IPS-15b (cell line): Measurements from ENCODE around the gene PRPSAP1.
"Not testable (repeated sequence)": the region's sequence is repeated elsewhere in the genome, so short reads cannot be mapped to it uniquely, and the experiment has no call there.

Experiments used
- H3K27me3 ChIP-seq: one replicate; pipeline ENCODE4 v1.6.1; 2013; ENCODE audit warnings: low read length; ENCODE audit not compliant: control insufficient read depth, insufficient read depth
- H3K36me3 ChIP-seq: one replicate; pipeline ENCODE4 v1.6.1; 2013; ENCODE audit warnings: low read length; ENCODE audit not compliant: control insufficient read depth, insufficient read depth
- H3K4me1 ChIP-seq: one replicate; pipeline ENCODE4 v1.6.1; 2013; ENCODE audit warnings: mild to moderate bottlenecking, low read length; ENCODE audit not compliant: control insufficient read depth, insufficient read depth
- H3K4me3 ChIP-seq: one replicate; pipeline ENCODE4 v1.5.1; 2013; ENCODE audit warnings: low read depth, low read length
- H3K9ac ChIP-seq: one replicate; pipeline ENCODE4 v1.6.1; 2013; ENCODE audit warnings: low read depth, mild to moderate bottlenecking, low read length
- H3K9me3 ChIP-seq: one replicate; pipeline ENCODE4 v1.6.1; 2013; ENCODE audit warnings: mild to moderate bottlenecking, low read length; ENCODE audit not compliant: control insufficient read depth, insufficient read depth

The PRPSAP1 gene

GRCh38 chr17:76329664-76330063 lies 24.1 kb downstream of the PRPSAP1 start:
- peaks cover 8% of the 10 kb centered on the region for H3K36me3 ChIP-seq
- no peak overlapping the region for H3K9ac ChIP-seq
- no peaks in the 10 kb centered on the region for H3K9me3 ChIP-seq

GRCh38 chr17:76327696-76328095 lies 26.0 kb downstream of the PRPSAP1 start:
- no peaks in the 10 kb centered on the region for H3K9me3 ChIP-seq
- no peaks in the 10 kb centered on the region for H3K4me1 ChIP-seq
- no peaks in the 10 kb centered on the region for H3K27me3 ChIP-seq
- H3K36me3 ChIP-seq, result peaks cover 8% of the 10 kb centered on the region
- H3K9ac ChIP-seq, result no peak overlapping the region
- H3K4me3 ChIP-seq, result no peak overlapping the region

More at GRCh38 chr17:76329664-76330063, 24.1 kb downstream of the PRPSAP1 start:
- no peak overlapping the region for H3K4me3 ChIP-seq
- no peaks in the 10 kb centered on the region for H3K4me1 ChIP-seq
- no peaks in the 10 kb centered on the region for H3K27me3 ChIP-seq

GRCh38 chr17:76326306-76326705 lies 27.4 kb downstream of the PRPSAP1 start:
- Histone ChIP-seq H3K9me3 (no peaks in the 10 kb centered on the region), H3K4me1 (no peaks in the 10 kb centered on the region), H3K27me3 (no peaks in the 10 kb centered on the region), H3K9ac (no peak overlapping the region), H3K36me3 (peaks cover 8% of the 10 kb centered on the region), H3K4me3 (no peak overlapping the region)

- Histone ChIP-seq H3K9me3 (no peaks in the 10 kb centered on the region), H3K9ac (no peak overlapping the region), H3K4me3 (no peak overlapping the region), H3K27me3 (no peaks in the 10 kb centered on the region), H3K36me3 (peaks cover 1% of the 10 kb centered on the region), H3K4me1 (no peaks in the 10 kb centered on the region)
Observed at GRCh38 chr17:76318586-76318985, 35.1 kb downstream of the PRPSAP1 start.

GRCh38 chr17:76317535-76317934 lies 36.2 kb downstream of the PRPSAP1 start:
- Histone ChIP-seq H3K4me3 (no peak overlapping the region), H3K9ac (no peak overlapping the region), H3K36me3 (peaks cover 4% of the 10 kb centered on the region), H3K27me3 (no peaks in the 10 kb centered on the region), H3K9me3 (no peaks in the 10 kb centered on the region), H3K4me1 (no peaks in the 10 kb centered on the region)

- Histone ChIP-seq H3K36me3 (peaks cover 10% of the 10 kb centered on the region), H3K27me3 (no peaks in the 10 kb centered on the region), H3K9ac (no peak overlapping the region), H3K4me3 (no peak overlapping the region), H3K9me3 (no peaks in the 10 kb centered on the region), H3K4me1 (no peaks in the 10 kb centered on the region)
Observed at GRCh38 chr17:76314392-76315227, 39.1 kb downstream of the PRPSAP1 start.

- no peaks in the 10 kb centered on the region for H3K4me1 ChIP-seq
- H3K9me3 ChIP-seq, result no peaks in the 10 kb centered on the region
- no peak overlapping the region for H3K4me3 ChIP-seq
- no peaks in the 10 kb centered on the region for H3K27me3 ChIP-seq
- no peak overlapping the region for H3K9ac ChIP-seq
- peaks cover 10% of the 10 kb centered on the region for H3K36me3 ChIP-seq
Observed at GRCh38 chr17:76312735-76313134, 41.0 kb downstream of the PRPSAP1 start.

- Histone ChIP-seq H3K4me3 (no peak overlapping the region), H3K9ac (no peak overlapping the region), H3K4me1 (no peaks in the 10 kb centered on the region), H3K9me3 (no peaks in the 10 kb centered on the region), H3K27me3 (no peaks in the 10 kb centered on the region), H3K36me3 (peaks cover 10% of the 10 kb centered on the region)
Observed at GRCh38 chr17:76309461-76309860, 44.3 kb downstream of the PRPSAP1 start.

GRCh38 chr17:76307966-76308338 lies 45.8 kb downstream of the PRPSAP1 start, which contains the start of gene QRICH2:
Gene QRICH2, minus strand, starts transcription at chr17:76308276. Its CDS starts 278 bp downstream, at chr17:76307998.
- no peaks in the 10 kb centered on the region for H3K27me3 ChIP-seq
- H3K36me3 ChIP-seq, result peaks cover 6% of the 10 kb centered on the region
- no peak within 1 kb of the TSS for H3K9ac ChIP-seq
- no peaks in the 10 kb centered on the region for H3K4me1 ChIP-seq
- H3K9me3 ChIP-seq, result no peaks in the 10 kb centered on the region
- no peak within 1 kb of the TSS for H3K4me3 ChIP-seq

- Histone ChIP-seq H3K27me3 (no peaks in the 10 kb centered on the region), H3K36me3 (peaks cover 6% of the 10 kb centered on the region), H3K4me3 (no peak overlapping the region), H3K9ac (no peak overlapping the region), H3K4me1 (no peaks in the 10 kb centered on the region), H3K9me3 (no peaks in the 10 kb centered on the region)
Observed at GRCh38 chr17:76307299-76307965, 46.3 kb downstream of the PRPSAP1 start.

GRCh38 chr17:76305135-76305454 lies 48.6 kb downstream of the PRPSAP1 start:
- H3K36me3 ChIP-seq, H3K27me3 ChIP-seq, H3K9me3 ChIP-seq, H3K4me1 ChIP-seq, H3K4me3 ChIP-seq, H3K9ac ChIP-seq: not testable (repeated sequence)
